NB4 (cell line): Measurements from ENCODE around the gene OR2AE1.

Experiments
- POLR2A ChIP-seq: IDR thresholded peaks from 2 replicates; pipeline ENCODE4 v1.6.1; 2011; ENCODE audit warnings: mild to moderate bottlenecking; ENCODE audit not compliant: insufficient read length; ENCODE audit errors: extremely low read depth
- TF ChIP-seq, protein P1 (sequence below): IDR thresholded peaks from one replicate; pipeline ENCODE4 v1.5.1; 2012; ENCODE audit warnings: low read depth, low read length

DNA sequence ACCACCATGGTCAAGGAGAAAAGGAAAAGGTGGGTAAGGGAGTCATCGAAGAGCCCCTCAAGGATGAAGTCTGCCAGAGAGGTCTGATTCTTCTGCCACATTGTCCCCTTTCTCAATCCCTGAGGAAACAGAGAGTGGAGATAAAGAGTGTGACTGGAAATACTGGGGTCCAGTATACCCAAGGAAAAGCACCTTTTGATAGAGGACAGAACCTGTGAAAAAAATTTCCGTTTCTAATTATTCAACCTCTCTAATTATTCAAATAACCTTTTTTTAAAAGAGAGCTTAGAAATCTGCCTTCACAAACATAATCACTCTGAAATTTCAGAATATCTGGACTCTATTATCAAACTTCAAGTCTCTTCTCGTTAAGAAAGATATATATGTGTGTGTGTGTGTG lies at the start of gene OR2AE1:
- TF ChIP-seq, protein P1, sequence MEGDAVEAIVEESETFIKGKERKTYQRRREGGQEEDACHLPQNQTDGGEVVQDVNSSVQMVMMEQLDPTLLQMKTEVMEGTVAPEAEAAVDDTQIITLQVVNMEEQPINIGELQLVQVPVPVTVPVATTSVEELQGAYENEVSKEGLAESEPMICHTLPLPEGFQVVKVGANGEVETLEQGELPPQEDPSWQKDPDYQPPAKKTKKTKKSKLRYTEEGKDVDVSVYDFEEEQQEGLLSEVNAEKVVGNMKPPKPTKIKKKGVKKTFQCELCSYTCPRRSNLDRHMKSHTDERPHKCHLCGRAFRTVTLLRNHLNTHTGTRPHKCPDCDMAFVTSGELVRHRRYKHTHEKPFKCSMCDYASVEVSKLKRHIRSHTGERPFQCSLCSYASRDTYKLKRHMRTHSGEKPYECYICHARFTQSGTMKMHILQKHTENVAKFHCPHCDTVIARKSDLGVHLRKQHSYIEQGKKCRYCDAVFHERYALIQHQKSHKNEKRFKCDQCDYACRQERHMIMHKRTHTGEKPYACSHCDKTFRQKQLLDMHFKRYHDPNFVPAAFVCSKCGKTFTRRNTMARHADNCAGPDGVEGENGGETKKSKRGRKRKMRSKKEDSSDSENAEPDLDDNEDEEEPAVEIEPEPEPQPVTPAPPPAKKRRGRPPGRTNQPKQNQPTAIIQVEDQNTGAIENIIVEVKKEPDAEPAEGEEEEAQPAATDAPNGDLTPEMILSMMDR = no peak
- TF ChIP-seq POLR2A = no peak
